ENCODE data around the gene GNAL. TPM values are rescaled to one million over a fixed set of nuclear protein-coding genes. Genes with fewer than 3 reads are reported as not detected.

GNAL gene
- total RNA-seq, 4 donors from 2014 or later, result 13.3 to 22.0 (median 19.9) TPM

- no peaks in the 10 kb centered on the region for H3K9me3 ChIP-seq
- TF ChIP-seq EP300 (IDR thresholded peaks at IDR 0.05) (no peak), POLR2A (IDR thresholded peaks at IDR 0.05; ENCODE audit: low read depth) (no peak), POLR2AphosphoS5 (IDR thresholded peaks at IDR 0.05) (no peak), CTCF (IDR thresholded peaks at IDR 0.05) (no peak)
- H3K4me1 ChIP-seq, result no peaks in the 10 kb centered on the region
- WGBS, result 95% methylated on average over 6 of the region's 6 CpGs
- H3K27ac ChIP-seq (replicated peaks in 1 of 4), result no peak overlapping the region
- intact Hi-C loops (cut with DNase I), result no loop called here
- no peaks in the 10 kb centered on the region for H3K36me3 ChIP-seq
- H3K27me3 ChIP-seq, result no peaks in the 10 kb centered on the region
- H3K4me3 ChIP-seq, result no peak overlapping the region
- no peak for DNase-seq (ENCODE audit: extremely low spot score)
These were observed 106.9 kb downstream of the GNAL start for GRCh38 chr18:11795916-11796315.

GRCh38 chr18:11798271-11798670, 109.2 kb downstream of the GNAL start:
- no peak overlapping the region for H3K27ac ChIP-seq (replicated peaks in 1 of 4)
- intact Hi-C loops (cut with DNase I), result no loop called here
- no peak for DNase-seq (ENCODE audit: extremely low spot score)
- WGBS, result 56% methylated on average over 1 of the region's 1 CpG
- no peaks in the 10 kb centered on the region for H3K27me3 ChIP-seq
- no peaks in the 10 kb centered on the region for H3K36me3 ChIP-seq
- TF ChIP-seq CTCF (IDR thresholded peaks at IDR 0.05) (no peak), EP300 (IDR thresholded peaks at IDR 0.05) (no peak), POLR2A (IDR thresholded peaks at IDR 0.05; ENCODE audit: low read depth) (no peak), POLR2AphosphoS5 (IDR thresholded peaks at IDR 0.05) (no peak)
- no peak overlapping the region for H3K4me3 ChIP-seq
- no peaks in the 10 kb centered on the region for H3K9me3 ChIP-seq
- no peaks in the 10 kb centered on the region for H3K4me1 ChIP-seq

- 93% methylated on average over 2 of the region's 2 CpGs for WGBS
- H3K27ac ChIP-seq (replicated peaks in 1 of 4), result no peak overlapping the region
- TF ChIP-seq EP300 (IDR thresholded peaks at IDR 0.05) (no peak), CTCF (IDR thresholded peaks at IDR 0.05) (no peak), POLR2A (IDR thresholded peaks at IDR 0.05; ENCODE audit: low read depth) (no peak), POLR2AphosphoS5 (IDR thresholded peaks at IDR 0.05) (no peak)
- no peak for DNase-seq (ENCODE audit: extremely low spot score)
- no peaks in the 10 kb centered on the region for H3K27me3 ChIP-seq
- intact Hi-C loops (cut with DNase I), result no loop called here
- no peaks in the 10 kb centered on the region for H3K9me3 ChIP-seq
- no peak overlapping the region for H3K4me3 ChIP-seq
- H3K4me1 ChIP-seq, result no peaks in the 10 kb centered on the region
- no peaks in the 10 kb centered on the region for H3K36me3 ChIP-seq
These were observed 110.0 kb downstream of the GNAL start for GRCh38 chr18:11799066-11799465.

GRCh38 chr18:11800566-11801334, 111.7 kb downstream of the GNAL start:
- Histone ChIP-seq H3K27me3 (no peaks in the 10 kb centered on the region), H3K36me3 (no peaks in the 10 kb centered on the region), H3K27ac (replicated peaks in 1 of 4) (no peak overlapping the region), H3K4me1 (no peaks in the 10 kb centered on the region), H3K9me3 (no peaks in the 10 kb centered on the region), H3K4me3 (no peak overlapping the region)
- intact Hi-C loops (cut with DNase I), result no loop called here
- no peak for DNase-seq (ENCODE audit: extremely low spot score)
- WGBS, result 83% methylated on average over 5 of the region's 5 CpGs
- TF ChIP-seq POLR2A (IDR thresholded peaks at IDR 0.05; ENCODE audit: low read depth) (no peak), EP300 (IDR thresholded peaks at IDR 0.05) (no peak), CTCF (IDR thresholded peaks at IDR 0.05) (no peak), POLR2AphosphoS5 (IDR thresholded peaks at IDR 0.05) (no peak)

GRCh38 chr18:11801573-11801972, 112.5 kb downstream of the GNAL start:
- intact Hi-C loops (cut with DNase I), result no loop called here
- Histone ChIP-seq H3K4me1 (peaks cover 0 to 4% (median 0%) of the 10 kb centered on the region in 4 donors), H3K36me3 (no peaks in the 10 kb centered on the region), H3K4me3 (no peak overlapping the region), H3K27ac (replicated peaks in 1 of 4) (no peak overlapping the region), H3K9me3 (no peaks in the 10 kb centered on the region), H3K27me3 (no peaks in the 10 kb centered on the region)
- no peak for DNase-seq (ENCODE audit: extremely low spot score)
- 76% methylated on average over 4 of the region's 4 CpGs for WGBS
- TF ChIP-seq CTCF (IDR thresholded peaks at IDR 0.05), result no peak
- no peak for TF ChIP-seq EP300 (IDR thresholded peaks at IDR 0.05)
- no peak for TF ChIP-seq POLR2A (IDR thresholded peaks at IDR 0.05; ENCODE audit: low read depth)
- TF ChIP-seq POLR2AphosphoS5 (IDR thresholded peaks at IDR 0.05), result no peak
